Measurements from ENCODE around the gene EML4. TPM values are rescaled to one million over a fixed set of nuclear protein-coding genes. Genes with fewer than 3 reads are reported as not detected.

EML4 gene
- total RNA-seq, 2 donors from 2014 or later: 4.4 to 9.3 TPM

GRCh38 chr2:42335514-42336104, 166.5 kb downstream of the EML4 start:
- Histone ChIP-seq H3K4me1 (no peaks in the 10 kb centered on the region), H3K27ac (no peak overlapping the region), H3K36me3 (peaks cover 37% of the 10 kb centered on the region), H3K4me3 (no peak overlapping the region), H3K9me3 (no peaks in the 10 kb centered on the region), H3K27me3 (no peaks in the 10 kb centered on the region)
- DNase-seq (ENCODE audit: low spot score): no peak
- TF ChIP-seq, protein P1, sequence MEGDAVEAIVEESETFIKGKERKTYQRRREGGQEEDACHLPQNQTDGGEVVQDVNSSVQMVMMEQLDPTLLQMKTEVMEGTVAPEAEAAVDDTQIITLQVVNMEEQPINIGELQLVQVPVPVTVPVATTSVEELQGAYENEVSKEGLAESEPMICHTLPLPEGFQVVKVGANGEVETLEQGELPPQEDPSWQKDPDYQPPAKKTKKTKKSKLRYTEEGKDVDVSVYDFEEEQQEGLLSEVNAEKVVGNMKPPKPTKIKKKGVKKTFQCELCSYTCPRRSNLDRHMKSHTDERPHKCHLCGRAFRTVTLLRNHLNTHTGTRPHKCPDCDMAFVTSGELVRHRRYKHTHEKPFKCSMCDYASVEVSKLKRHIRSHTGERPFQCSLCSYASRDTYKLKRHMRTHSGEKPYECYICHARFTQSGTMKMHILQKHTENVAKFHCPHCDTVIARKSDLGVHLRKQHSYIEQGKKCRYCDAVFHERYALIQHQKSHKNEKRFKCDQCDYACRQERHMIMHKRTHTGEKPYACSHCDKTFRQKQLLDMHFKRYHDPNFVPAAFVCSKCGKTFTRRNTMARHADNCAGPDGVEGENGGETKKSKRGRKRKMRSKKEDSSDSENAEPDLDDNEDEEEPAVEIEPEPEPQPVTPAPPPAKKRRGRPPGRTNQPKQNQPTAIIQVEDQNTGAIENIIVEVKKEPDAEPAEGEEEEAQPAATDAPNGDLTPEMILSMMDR (IDR thresholded peaks at IDR 0.05): no peak

DNA sequence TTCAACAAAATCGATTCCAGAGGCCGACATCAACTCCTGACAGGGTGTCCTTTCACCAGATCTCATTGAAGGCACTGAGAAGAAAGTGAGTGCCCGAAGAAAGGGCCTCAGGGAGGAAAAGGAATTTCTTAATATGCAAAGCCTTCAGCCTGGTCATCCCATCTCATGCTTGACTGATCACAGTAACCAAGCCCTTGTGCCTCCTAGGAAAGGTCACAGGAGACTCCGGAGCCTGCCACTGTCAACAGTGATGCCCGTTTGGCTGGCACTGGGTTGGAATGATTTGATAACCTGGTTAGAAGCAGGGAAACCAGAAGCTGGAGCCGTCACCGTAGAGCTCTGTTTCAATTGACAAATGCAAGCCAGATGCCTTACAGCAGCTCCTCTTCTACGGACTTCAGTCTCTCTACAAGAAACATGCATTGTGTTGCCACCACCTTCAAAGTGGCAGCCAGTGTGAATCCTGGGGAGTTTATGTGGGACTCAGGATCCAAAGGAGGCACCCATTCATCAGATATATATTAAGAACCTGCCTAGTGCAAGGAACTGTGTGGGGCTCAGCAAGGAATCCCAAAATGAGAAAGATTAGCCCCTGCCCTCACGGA, 167.3 kb downstream of the EML4 start:
- Histone ChIP-seq H3K4me3 (no peak overlapping the region), H3K9me3 (no peaks in the 10 kb centered on the region), H3K27me3 (no peaks in the 10 kb centered on the region), H3K27ac (no peak overlapping the region), H3K4me1 (no peaks in the 10 kb centered on the region), H3K36me3 (peaks cover 40% of the 10 kb centered on the region)
- TF ChIP-seq, protein P1 (IDR thresholded peaks at IDR 0.05): no peak
- no peak for DNase-seq (ENCODE audit: low spot score)

GRCh38 chr2:42337356-42337820, 168.2 kb downstream of the EML4 start:
- Histone ChIP-seq H3K27me3 (no peaks in the 10 kb centered on the region), H3K36me3 (peaks cover 38% of the 10 kb centered on the region), H3K4me3 (no peak overlapping the region), H3K27ac (no peak overlapping the region), H3K4me1 (peaks cover 0 to 8% of the 10 kb centered on the region in 2 donors), H3K9me3 (no peaks in the 10 kb centered on the region)
- no peak for DNase-seq (ENCODE audit: low spot score)
- TF ChIP-seq, protein P1 (IDR thresholded peaks at IDR 0.05): no peak

DNA sequence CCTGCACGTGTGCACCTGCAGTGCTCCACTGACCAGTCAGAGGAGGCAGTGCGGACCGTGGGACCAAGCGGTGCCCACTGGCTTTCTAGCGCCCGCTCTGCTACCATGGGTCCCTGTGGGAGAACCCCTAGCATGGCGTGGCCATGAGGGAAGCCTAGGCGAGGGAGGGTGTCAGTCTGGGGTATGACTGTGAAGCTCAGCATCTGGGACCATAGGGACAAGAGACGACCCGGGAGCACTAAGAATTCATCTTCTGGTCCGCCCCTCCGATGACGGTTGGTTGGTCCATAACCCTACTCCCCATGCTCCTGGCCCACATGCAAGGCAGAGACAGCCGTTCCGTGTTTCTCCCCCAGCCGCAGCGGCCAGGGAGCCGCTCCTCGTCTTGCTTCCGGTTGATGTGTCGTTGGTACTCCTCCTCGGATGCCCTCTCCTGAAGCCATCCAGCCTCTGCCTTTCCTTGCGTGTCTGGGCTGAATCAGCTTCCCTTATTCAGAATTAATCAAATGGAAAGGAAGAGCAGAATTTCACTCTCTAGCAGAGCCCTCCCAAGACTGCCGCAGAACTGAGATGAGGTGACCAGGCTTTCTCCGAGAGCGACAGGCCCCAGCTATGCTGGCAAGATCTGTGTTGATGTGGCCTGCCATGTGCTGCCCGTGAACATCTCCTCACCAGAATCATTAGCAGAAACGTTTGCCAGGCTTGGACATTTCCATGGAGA, 168.9 kb downstream of the EML4 start:
- Histone ChIP-seq H3K4me1 (peaks cover 0 to 15% of the 10 kb centered on the region in 2 donors), H3K27ac (no peak overlapping the region), H3K9me3 (no peaks in the 10 kb centered on the region), H3K36me3 (peaks cover 32% of the 10 kb centered on the region), H3K4me3 (no peak overlapping the region), H3K27me3 (no peaks in the 10 kb centered on the region)
- TF ChIP-seq, protein P1 (IDR thresholded peaks at IDR 0.05): no peak
- no peak for DNase-seq (ENCODE audit: low spot score)

- TF ChIP-seq, protein P1 (IDR thresholded peaks at IDR 0.05): no peak
Observed at GRCh38 chr2:42338567-42339190, 169.5 kb downstream of the EML4 start.

More at GRCh38 chr2:42338567-42339190, 169.5 kb downstream of the EML4 start:
- H3K4me1 ChIP-seq: peaks cover 0 to 17% of the 10 kb centered on the region in 2 donors
- H3K36me3 ChIP-seq: peaks cover 25% of the 10 kb centered on the region
- DNase-seq (ENCODE audit: low spot score): no peak
- no peak overlapping the region for H3K4me3 ChIP-seq
- no peak overlapping the region for H3K27ac ChIP-seq
- no peaks in the 10 kb centered on the region for H3K27me3 ChIP-seq
- H3K9me3 ChIP-seq: no peaks in the 10 kb centered on the region
